ENCODE results near the gene OR1L1.

Gene OR1L1, protein sequence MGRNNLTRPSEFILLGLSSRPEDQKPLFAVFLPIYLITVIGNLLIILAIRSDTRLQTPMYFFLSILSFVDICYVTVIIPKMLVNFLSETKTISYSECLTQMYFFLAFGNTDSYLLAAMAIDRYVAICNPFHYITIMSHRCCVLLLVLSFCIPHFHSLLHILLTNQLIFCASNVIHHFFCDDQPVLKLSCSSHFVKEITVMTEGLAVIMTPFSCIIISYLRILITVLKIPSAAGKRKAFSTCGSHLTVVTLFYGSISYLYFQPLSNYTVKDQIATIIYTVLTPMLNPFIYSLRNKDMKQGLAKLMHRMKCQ

DNA sequence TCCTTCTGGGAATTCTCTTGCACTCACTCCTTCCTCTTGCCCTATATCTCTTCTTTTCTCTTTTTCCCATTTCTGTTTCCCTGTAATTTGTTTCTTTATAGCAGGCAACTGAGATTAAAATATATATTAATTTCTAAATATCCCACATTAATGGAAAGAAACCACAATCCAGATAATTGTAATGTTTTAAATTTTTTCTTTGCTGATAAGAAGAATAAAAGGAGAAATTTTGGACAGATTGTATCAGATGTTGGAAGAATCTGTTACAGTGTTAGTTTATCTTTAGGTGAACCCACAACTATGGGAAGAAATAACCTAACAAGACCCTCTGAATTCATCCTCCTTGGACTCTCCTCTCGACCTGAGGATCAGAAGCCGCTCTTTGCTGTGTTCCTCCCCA is at the start of gene OR1L1:
Gene OR1L1, plus strand, starts transcription at position 301 of the 400 bp plus-strand sequence. Its CDS starts 0 bp downstream, at position 301.
- no peak for DNase-seq

DNA sequence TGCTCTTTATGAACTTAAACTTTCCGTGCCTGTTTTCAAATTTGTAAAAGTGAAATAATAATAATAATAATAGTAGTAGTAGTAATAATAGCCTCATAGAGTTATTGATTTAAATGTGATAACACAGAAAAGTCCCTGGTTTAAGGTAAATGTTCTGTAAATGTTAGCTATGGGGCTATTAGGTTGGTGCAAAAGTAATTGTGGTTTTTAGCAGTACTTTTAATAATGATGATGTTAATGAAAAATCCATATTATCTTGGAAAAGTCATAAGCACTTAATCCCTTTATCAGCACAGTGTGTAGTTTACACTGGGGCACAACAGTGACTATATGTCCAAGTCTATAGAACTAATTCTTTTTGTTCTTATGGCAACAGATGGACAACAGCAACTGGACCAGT is 47.2 kb upstream of the OR1L1 start, which contains the start of gene OR1Q1:
Gene OR1Q1, plus strand, starts transcription at position 377 of the 400 bp plus-strand sequence. Its CDS starts 0 bp downstream, at position 377.
- no peak for DNase-seq

DNA sequence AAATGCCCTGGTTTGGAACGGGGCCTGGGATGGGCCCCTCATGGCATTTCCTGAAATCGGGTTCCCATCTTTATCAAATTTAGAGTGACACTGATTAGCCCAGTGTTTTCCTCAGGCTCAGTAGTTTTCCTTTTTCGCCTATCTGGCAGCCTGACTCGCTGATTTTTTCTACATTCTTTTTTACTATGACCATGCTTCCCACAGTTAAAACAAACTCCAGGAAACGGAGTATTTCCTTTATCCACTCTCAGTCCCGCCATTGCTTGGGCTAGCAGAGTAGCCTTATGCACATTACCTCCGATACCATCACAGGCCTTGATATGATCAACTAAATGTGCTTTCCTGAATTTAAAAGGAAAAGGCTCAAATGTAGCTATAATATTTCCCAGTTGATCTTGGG is 41.5 kb upstream of the OR1L1 start:
- no peak for DNase-seq

DNA sequence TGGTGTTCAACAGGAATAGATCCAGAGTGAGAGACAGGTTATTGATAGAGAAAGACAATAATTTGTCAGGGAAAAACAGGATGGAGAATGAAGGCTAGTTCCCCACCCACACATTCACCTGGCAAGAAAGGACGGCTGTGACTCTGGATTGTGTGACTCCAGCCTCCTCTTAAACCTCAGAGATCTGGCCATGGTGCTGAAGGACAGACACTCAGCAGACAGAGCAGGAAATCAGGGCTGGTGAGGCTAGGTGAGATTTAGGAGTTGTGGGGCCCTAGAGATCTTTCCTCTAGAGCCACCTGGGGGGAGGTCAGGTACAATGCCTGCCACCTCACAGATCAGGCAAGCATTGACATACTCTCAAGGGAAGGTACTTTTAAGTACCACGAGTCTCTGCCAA is 19.3 kb upstream of the OR1L1 start:
- DNase-seq = peak; percentile 7

GRCh38 chr9:122656378-122656777 is 5.1 kb upstream of the OR1L1 start:
- DNase-seq = no peak

GRCh38 chr9:122657527-122657926 is 4.0 kb upstream of the OR1L1 start, which contains the start of gene OR1B1:
TSS of gene OR1B1 (minus strand) at chr9:122657627.
- DNase-seq = no peak

- no peak for DNase-seq
Measured at GRCh38 chr9:122672481-122672880, 11.0 kb downstream of the OR1L1 start.

DNA sequence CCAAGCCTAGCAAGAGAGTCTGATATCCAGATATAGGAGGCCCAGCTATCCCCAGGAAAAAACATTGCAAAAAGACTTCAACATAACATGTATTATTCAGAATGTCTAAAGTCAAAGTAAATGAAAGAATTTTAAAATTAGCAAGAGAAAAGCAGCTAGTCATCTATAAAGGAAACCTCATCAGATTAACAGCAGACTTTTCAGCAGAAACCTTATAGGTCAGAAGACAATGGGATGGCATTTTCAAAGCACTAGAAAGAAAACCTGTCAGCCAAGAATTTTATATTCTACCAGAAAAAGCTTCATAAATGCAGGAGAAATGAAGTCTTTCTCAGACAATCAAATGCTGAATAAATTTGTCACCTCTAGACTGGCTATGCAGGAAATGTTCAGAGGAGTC is 23.3 kb downstream of the OR1L1 start:
- DNase-seq = no peak

- no peak for DNase-seq
Measured at GRCh38 chr9:122695696-122696095, 34.2 kb downstream of the OR1L1 start.

All from OCI-M1 (cell line).